ENCODE data around the gene AMH. TPM values are rescaled to one million over a fixed set of nuclear protein-coding genes. Genes with fewer than 3 reads are reported as not detected.

Gene AMH
- total RNA-seq, 1 donor from 2014 or later, result 1.9 TPM

- H3K4me1 ChIP-seq, result peaks cover 13% of the 10 kb centered on the region
- H3K36me3 ChIP-seq, result peaks cover 85% of the 10 kb centered on the region
- H3K9me3 ChIP-seq, result no peaks in the 10 kb centered on the region
- intact Hi-C loops (cut with DNase I), result no loop called here
- no peak overlapping the region for H3K4me3 ChIP-seq
- H3K27me3 ChIP-seq (ENCODE audit: low read depth), result no peaks in the 10 kb centered on the region
- no peak for ATAC-seq
- no peak for TF ChIP-seq CTCF (IDR thresholded peaks at IDR 0.05)
- H3K27ac ChIP-seq, result no peak overlapping the region
- DNase-seq, result no peak
These were observed 42.1 kb upstream of the AMH start for GRCh38 chr19:2207008-2207407.

GRCh38 chr19:2207991-2208860 lies 40.9 kb upstream of the AMH start:
- TF ChIP-seq CTCF (IDR thresholded peaks at IDR 0.05), result peak; percentile 22
- Histone ChIP-seq H3K9me3 (no peaks in the 10 kb centered on the region), H3K36me3 (peaks cover 86% of the 10 kb centered on the region), H3K4me3 (no peak overlapping the region), H3K4me1 (peaks cover 19% of the 10 kb centered on the region), H3K27ac (no peak overlapping the region), H3K27me3 (ENCODE audit: low read depth) (no peaks in the 10 kb centered on the region)
- intact Hi-C loops (cut with DNase I), result no loop called here
- DNase-seq (no peak), ATAC-seq (no peak)

GRCh38 chr19:2208975-2209374 lies 40.1 kb upstream of the AMH start:
- Histone ChIP-seq H3K4me3 (no peak overlapping the region), H3K27me3 (ENCODE audit: low read depth) (no peaks in the 10 kb centered on the region), H3K4me1 (peaks cover 19% of the 10 kb centered on the region), H3K27ac (no peak overlapping the region), H3K36me3 (peaks cover 86% of the 10 kb centered on the region), H3K9me3 (no peaks in the 10 kb centered on the region)
- DNase-seq (no peak), ATAC-seq (no peak)
- intact Hi-C loops (cut with DNase I), result no loop called here
- no peak for TF ChIP-seq CTCF (IDR thresholded peaks at IDR 0.05)

- H3K9me3 ChIP-seq, result no peaks in the 10 kb centered on the region
- H3K27me3 ChIP-seq (ENCODE audit: low read depth), result no peaks in the 10 kb centered on the region
- DNase-seq, result no peak
- no peak for TF ChIP-seq CTCF (IDR thresholded peaks at IDR 0.05)
- H3K4me1 ChIP-seq, result peaks cover 19% of the 10 kb centered on the region
- H3K36me3 ChIP-seq, result peaks cover 88% of the 10 kb centered on the region
- no peak overlapping the region for H3K27ac ChIP-seq
- no peak overlapping the region for H3K4me3 ChIP-seq
- no peak for ATAC-seq
- intact Hi-C loops (cut with DNase I), result no loop called here
These were observed 39.7 kb upstream of the AMH start for GRCh38 chr19:2209408-2209807.

- DNase-seq (no peak), ATAC-seq (no peak)
- TF ChIP-seq CTCF (IDR thresholded peaks at IDR 0.05), result no peak
- H3K4me3 ChIP-seq, result no peak overlapping the region
- no peaks in the 10 kb centered on the region for H3K27me3 ChIP-seq (ENCODE audit: low read depth)
- H3K9me3 ChIP-seq, result no peaks in the 10 kb centered on the region
- no peak overlapping the region for H3K27ac ChIP-seq
- H3K4me1 ChIP-seq, result peaks cover 19% of the 10 kb centered on the region
- H3K36me3 ChIP-seq, result peaks cover 89% of the 10 kb centered on the region
- intact Hi-C loops (cut with DNase I), result no loop called here
These were observed 38.9 kb upstream of the AMH start for GRCh38 chr19:2210206-2210605.
